Panc1 (cell line): ENCODE data around the gene MAGIX. TPM values are rescaled to one million over a fixed set of nuclear protein-coding genes. Genes with fewer than 3 reads are reported as not detected.

Experiments used
- ATAC-seq: fragments of 200-7000 bp; cut with Tn5 transposase; 2 replicates; pipeline ENCODE4 v1.9.1; 2020; ENCODE audit warnings: mild to moderate bottlenecking, moderate library complexity
- BruUV-seq: library from RNA; stranded (reverse); fragments of 400-500 nt; replicated peaks from 2 replicates; lab custom pipeline; 2021; lab: Mats Ljungman, UMichigan
- CTCF ChIA-PET: fragments of 300-600 bp; sonication (Branson Sonifier 250); formaldehyde crosslinking; loops from one replicate; lab custom pipeline; 2022; ENCODE audit warnings: antibody characterized with exemption; lab: Charles Lee
- POLR2A ChIA-PET: fragments of 300-600 bp; sonication (Branson Sonifier 250); formaldehyde crosslinking; loops from one replicate; lab custom pipeline; 2022; ENCODE audit warnings: antibody characterized with exemption; lab: Charles Lee
- DNase-seq: peaks from one replicate; pipeline ENCODE4 v3.0.0-alpha.2; 2010; ENCODE audit warnings: low read depth, low spot score
- H3K27ac ChIP-seq: 2 replicates; pipeline ENCODE4 v1.5.1; 2011; ENCODE audit warnings: mild to moderate bottlenecking, low read length, inconsistent platforms
- H3K27me3 ChIP-seq: fragments of 200-500 bp; sonication (Bioruptor generic); 2 replicates; pipeline ENCODE4 v1.6.0; 2014; ENCODE audit warnings: low read length, inconsistent platforms; ENCODE audit not compliant: control insufficient read depth, insufficient read depth
- H3K36me3 ChIP-seq: fragments of 200-500 bp; sonication (Bioruptor generic); 2 replicates; pipeline ENCODE4 v1.5.1; 2014; ENCODE audit warnings: inconsistent platforms, mild to moderate bottlenecking, low read length, moderate library complexity; ENCODE audit not compliant: control insufficient read depth, insufficient read depth
- H3K4me1 ChIP-seq: 2 replicates; pipeline ENCODE4 v1.5.1; 2011; ENCODE audit warnings: inconsistent platforms, mild to moderate bottlenecking, low read length, moderate library complexity; ENCODE audit not compliant: control insufficient read depth, insufficient read depth
- H3K4me3 ChIP-seq, 2 experiments: 2 replicates each; pipeline ENCODE4 v1.5.1; 2011 to 2012; ENCODE audit warnings: low read depth in 2 of 2, low read length in 2 of 2, mild to moderate bottlenecking in 2 of 2, inconsistent platforms in 1 of 2, moderate library complexity in 1 of 2
- H3K9me3 ChIP-seq: fragments of 200-500 bp; sonication (Bioruptor generic); 2 replicates; pipeline ENCODE4 v1.5.1; 2014; ENCODE audit warnings: low read depth, mild to moderate bottlenecking, inconsistent platforms, low read length, moderate library complexity; ENCODE audit not compliant: control insufficient read depth, insufficient read depth
- POLR2AphosphoS5 ChIP-seq: IDR thresholded peaks from 2 replicates; pipeline ENCODE4 v1.6.1; 2012; ENCODE audit warnings: mild to moderate bottlenecking, low read depth, low read length, moderate library complexity
- SIN3A ChIP-seq: IDR thresholded peaks from 2 replicates; pipeline ENCODE4 v1.6.1; 2012; ENCODE audit warnings: low read depth, mild to moderate bottlenecking, low read length, moderate library complexity, borderline replicate concordance; ENCODE audit not compliant: insufficient read depth
- TCF7L2 ChIP-seq: IDR thresholded peaks from 2 replicates; pipeline ENCODE4 v1.6.1; 2011; ENCODE audit warnings: mild to moderate bottlenecking, low read depth, low read length, inconsistent platforms
- in situ Hi-C: cut with HindIII; loops from 2 replicates; pipeline ENCODE4 v1.10.0; 2016; ENCODE audit warnings: low sequenced_read_pairs, low pct_unique_long_range_greater_than_20kb
- intact Hi-C: fragments of 100-400 bp; cut with micrococcal nuclease; formaldehyde crosslinking; loops from one replicate; pipeline ENCODE4 v1.10.0; 2022; ENCODE audit not compliant: unreplicated experiment
- total RNA-seq: library from RNA; stranded (reverse); gene quantifications from one replicate; pipeline ENCODE4 v1.2.1, GENCODE V29; 2021; ENCODE audit not compliant: unreplicated experiment
- TF ChIP-seq, protein P1 (sequence below): fragments of 450-650 bp; IDR thresholded peaks from 2 replicates; pipeline ENCODE4 v1.5.1; 2017; ENCODE audit warnings: mild to moderate bottlenecking
- TF ChIP-seq, protein P2 (sequence below), 2 experiments: IDR thresholded peaks; 2 replicates each; pipeline ENCODE4 v1.6.1; 2011 to 2012; ENCODE audit warnings: low read depth in 2 of 2, control low read depth in 1 of 2, low read length in 1 of 2, mild to moderate bottlenecking in 1 of 2, moderate library complexity in 1 of 2; ENCODE audit not compliant: insufficient read depth in 1 of 2

Gene MAGIX
- total RNA-seq, 1 experiment from 2014 or later, result 3.8 TPM

DNA sequence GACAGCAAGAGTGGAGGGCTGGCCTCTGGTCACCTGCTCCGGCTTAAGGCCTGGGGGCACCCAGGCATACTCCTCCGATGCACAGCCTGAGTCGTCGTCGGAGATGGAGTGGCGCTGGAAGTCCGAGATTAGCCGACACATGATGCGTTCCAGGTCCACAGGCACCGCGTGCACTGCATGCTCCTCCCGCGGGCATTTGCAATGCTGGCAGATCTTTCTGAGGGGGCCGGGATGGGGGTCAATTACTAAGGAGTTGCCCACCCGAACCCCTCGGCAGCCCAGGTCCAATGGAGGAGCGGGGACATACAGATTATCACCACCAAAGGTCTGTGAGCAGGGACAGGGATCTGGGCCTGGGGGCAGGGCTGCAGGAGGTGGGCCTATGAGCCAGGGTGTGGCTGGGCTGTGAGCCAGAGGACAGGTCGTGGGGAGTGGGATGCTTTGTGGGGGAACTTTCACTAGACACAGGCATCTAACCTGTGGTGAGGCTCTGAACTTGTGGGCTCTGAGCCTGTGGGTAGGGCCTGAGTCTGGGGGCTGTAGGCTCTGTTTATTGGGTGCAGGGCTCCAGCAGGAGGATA, 21.2 kb downstream of the MAGIX start:
- in situ Hi-C loops (no loop called here), intact Hi-C loops (no loop called here)
- Histone ChIP-seq H3K4me1 (peaks cover 13% of the 10 kb centered on the region), H3K36me3 (no peaks in the 10 kb centered on the region), H3K27me3 (no peaks in the 10 kb centered on the region), H3K9me3 (no peaks in the 10 kb centered on the region), H3K4me3 (peak overlapping the region; percentile 79 to 91), H3K27ac (0 out of 2 replicates have a peak overlapping the region, but pooled peaks have one; percentile 57)
- CTCF ChIA-PET, result no interaction called here
- POLR2A ChIA-PET, result no interaction called here
- TF ChIP-seq POLR2AphosphoS5 (no peak), SIN3A (no peak), TCF7L2 (no peak)
- TF ChIP-seq, protein P1, sequence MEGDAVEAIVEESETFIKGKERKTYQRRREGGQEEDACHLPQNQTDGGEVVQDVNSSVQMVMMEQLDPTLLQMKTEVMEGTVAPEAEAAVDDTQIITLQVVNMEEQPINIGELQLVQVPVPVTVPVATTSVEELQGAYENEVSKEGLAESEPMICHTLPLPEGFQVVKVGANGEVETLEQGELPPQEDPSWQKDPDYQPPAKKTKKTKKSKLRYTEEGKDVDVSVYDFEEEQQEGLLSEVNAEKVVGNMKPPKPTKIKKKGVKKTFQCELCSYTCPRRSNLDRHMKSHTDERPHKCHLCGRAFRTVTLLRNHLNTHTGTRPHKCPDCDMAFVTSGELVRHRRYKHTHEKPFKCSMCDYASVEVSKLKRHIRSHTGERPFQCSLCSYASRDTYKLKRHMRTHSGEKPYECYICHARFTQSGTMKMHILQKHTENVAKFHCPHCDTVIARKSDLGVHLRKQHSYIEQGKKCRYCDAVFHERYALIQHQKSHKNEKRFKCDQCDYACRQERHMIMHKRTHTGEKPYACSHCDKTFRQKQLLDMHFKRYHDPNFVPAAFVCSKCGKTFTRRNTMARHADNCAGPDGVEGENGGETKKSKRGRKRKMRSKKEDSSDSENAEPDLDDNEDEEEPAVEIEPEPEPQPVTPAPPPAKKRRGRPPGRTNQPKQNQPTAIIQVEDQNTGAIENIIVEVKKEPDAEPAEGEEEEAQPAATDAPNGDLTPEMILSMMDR, result no peak
- TF ChIP-seq, protein P2, sequence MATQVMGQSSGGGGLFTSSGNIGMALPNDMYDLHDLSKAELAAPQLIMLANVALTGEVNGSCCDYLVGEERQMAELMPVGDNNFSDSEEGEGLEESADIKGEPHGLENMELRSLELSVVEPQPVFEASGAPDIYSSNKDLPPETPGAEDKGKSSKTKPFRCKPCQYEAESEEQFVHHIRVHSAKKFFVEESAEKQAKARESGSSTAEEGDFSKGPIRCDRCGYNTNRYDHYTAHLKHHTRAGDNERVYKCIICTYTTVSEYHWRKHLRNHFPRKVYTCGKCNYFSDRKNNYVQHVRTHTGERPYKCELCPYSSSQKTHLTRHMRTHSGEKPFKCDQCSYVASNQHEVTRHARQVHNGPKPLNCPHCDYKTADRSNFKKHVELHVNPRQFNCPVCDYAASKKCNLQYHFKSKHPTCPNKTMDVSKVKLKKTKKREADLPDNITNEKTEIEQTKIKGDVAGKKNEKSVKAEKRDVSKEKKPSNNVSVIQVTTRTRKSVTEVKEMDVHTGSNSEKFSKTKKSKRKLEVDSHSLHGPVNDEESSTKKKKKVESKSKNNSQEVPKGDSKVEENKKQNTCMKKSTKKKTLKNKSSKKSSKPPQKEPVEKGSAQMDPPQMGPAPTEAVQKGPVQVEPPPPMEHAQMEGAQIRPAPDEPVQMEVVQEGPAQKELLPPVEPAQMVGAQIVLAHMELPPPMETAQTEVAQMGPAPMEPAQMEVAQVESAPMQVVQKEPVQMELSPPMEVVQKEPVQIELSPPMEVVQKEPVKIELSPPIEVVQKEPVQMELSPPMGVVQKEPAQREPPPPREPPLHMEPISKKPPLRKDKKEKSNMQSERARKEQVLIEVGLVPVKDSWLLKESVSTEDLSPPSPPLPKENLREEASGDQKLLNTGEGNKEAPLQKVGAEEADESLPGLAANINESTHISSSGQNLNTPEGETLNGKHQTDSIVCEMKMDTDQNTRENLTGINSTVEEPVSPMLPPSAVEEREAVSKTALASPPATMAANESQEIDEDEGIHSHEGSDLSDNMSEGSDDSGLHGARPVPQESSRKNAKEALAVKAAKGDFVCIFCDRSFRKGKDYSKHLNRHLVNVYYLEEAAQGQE (IDR thresholded peaks at IDR 0.05; ENCODE audit: insufficient read depth in 1 of 2, low read depth in 2 of 2, low read length in 1 of 2), result no peak
- BruUV-seq, result no TSS peak
- ATAC-seq, result no peak
- DNase-seq, result no peak

DNA sequence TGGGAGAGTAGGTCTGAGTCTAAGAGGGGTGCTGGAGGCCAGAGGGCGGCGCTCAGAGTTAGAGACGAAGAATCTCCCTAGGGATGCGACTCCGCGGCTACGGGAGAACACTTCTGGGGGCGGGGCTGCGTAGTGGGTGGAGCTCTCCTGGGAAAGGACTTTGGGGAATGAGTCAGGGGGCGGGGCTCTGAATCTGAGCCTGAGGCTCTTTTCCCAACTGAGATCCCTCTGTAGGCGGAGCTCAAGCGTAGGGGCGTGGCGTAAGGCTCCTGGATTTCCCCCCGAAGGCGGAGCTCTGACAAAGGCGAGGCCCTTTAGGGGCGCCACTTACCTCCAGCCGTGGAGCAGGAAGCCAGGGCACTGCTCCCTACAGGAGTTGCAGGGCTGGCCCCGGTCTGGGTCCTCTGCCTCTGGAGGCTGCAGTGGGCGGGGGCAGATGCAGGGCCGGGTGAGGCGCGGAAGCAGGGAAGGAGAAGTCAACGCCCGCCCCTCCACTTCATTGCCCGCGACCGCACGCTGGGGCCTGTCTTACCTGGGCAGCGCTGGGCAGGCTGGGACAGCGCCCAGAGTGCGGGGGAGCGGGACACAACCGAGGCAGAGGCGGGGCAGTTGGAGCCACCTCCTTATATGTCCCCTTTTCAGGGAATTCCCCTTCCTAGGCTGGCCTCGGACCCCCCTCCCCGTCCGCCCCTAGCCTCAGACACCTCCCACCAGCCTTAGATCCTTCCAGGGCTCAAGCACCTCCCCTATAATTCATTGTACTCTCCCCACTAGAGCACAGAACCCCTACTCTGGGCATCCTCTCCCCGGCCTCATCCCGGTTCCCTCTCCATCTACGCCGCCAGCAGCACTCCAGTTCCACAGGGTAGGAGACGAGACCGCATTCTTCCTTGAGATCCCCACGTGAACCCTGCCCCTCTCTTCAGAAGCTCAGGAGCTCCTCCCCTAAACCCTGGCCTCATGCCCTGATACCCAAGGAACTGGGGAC, 22.0 kb downstream of the MAGIX start:
- no TSS peak for BruUV-seq
- CTCF ChIA-PET, result no interaction called here
- DNase-seq (peak; percentile 82), ATAC-seq (peak; percentile 78)
- peaks cover 19% of the 10 kb centered on the region for H3K4me1 ChIP-seq
- H3K4me3 ChIP-seq, result peak overlapping the region; percentile 79 to 91
- POLR2A ChIA-PET, result interaction anchor here (0.6 kb wide), 2 partner anchors 33 to 46 kb away, joined by 3 to 7 read pairs; no protein-coding TSS in a partner anchor
- no peaks in the 10 kb centered on the region for H3K27me3 ChIP-seq
- in situ Hi-C loops, result no loop called here
- intact Hi-C loops, result no loop called here
- TF ChIP-seq TCF7L2 (no peak), POLR2AphosphoS5 (peak; percentile 75; the same call in 1 of the 2 replicates)
- TF ChIP-seq, protein P2 (IDR thresholded peaks at IDR 0.05; ENCODE audit: insufficient read depth in 1 of 2, low read depth in 2 of 2, low read length in 1 of 2), result no peak
- TF ChIP-seq, protein P1, result peak; percentile 28
- no peaks in the 10 kb centered on the region for H3K9me3 ChIP-seq
- peak overlapping the region; percentile 94 for H3K27ac ChIP-seq
- no peaks in the 10 kb centered on the region for H3K36me3 ChIP-seq
